A673 (cell line): ENCODE data around the gene PTGFRN. TPM values are rescaled to one million over a fixed set of nuclear protein-coding genes. Genes with fewer than 3 reads are reported as not detected.

ENCODE experiments used
- BruUV-seq: library from RNA; stranded (reverse); fragments of 400-500 nt; replicated peaks from 2 replicates; lab custom pipeline; 2021; lab: Mats Ljungman, UMichigan
- CTCF ChIA-PET: fragments of 300-600 bp; sonication (Branson Sonifier 250); formaldehyde crosslinking; loops from one replicate; lab custom pipeline; 2022; ENCODE audit warnings: antibody characterized with exemption; lab: Charles Lee
- POLR2A ChIA-PET: fragments of 300-600 bp; sonication (Branson Sonifier 250); formaldehyde crosslinking; loops from one replicate; lab custom pipeline; 2022; ENCODE audit warnings: antibody characterized with exemption; ENCODE audit not compliant: low non-redundant PET; lab: Charles Lee
- DNase-seq: peaks from one replicate; pipeline ENCODE4 v3.0.0-alpha.2; 2015; ENCODE audit warnings: low spot score
- H3K27ac ChIP-seq: fragments of 200-600 bp; sonication (generic); 2 replicates; pipeline ENCODE4 v1.5.1; 2016; ENCODE audit warnings: mixed run types, low read depth, mild to moderate bottlenecking, mixed read lengths, antibody characterized with exemption, low read length; ENCODE audit not compliant: poor library complexity, severe bottlenecking
- H3K27me3 ChIP-seq: fragments of 200-600 bp; sonication (generic); replicated peaks from 2 replicates; pipeline ENCODE4 v1.6.1; 2017; ENCODE audit warnings: mixed run types, low read depth, mild to moderate bottlenecking, mixed read lengths, antibody characterized with exemption, low read length; ENCODE audit not compliant: insufficient read depth, poor library complexity
- H3K36me3 ChIP-seq: fragments of 200-600 bp; sonication (generic); 2 replicates; pipeline ENCODE4 v1.6.1; 2016; ENCODE audit warnings: mixed run types, mild to moderate bottlenecking, mixed read lengths, antibody characterized with exemption, low read length; ENCODE audit not compliant: insufficient read depth, poor library complexity, severe bottlenecking
- H3K4me1 ChIP-seq: fragments of 200-600 bp; sonication (generic); 2 replicates; pipeline ENCODE4 v1.6.1; 2017; ENCODE audit warnings: mixed run types, mild to moderate bottlenecking, mixed read lengths, antibody characterized with exemption, low read length; ENCODE audit not compliant: insufficient read depth, poor library complexity, severe bottlenecking
- H3K4me3 ChIP-seq: fragments of 200-600 bp; sonication (generic); 2 replicates; pipeline ENCODE4 v1.5.1; 2016; ENCODE audit warnings: low read depth, mixed run types, mild to moderate bottlenecking, mixed read lengths, low read length; ENCODE audit not compliant: poor library complexity, severe bottlenecking
- H3K9me3 ChIP-seq: fragments of 200-600 bp; sonication (generic); 2 replicates; pipeline ENCODE4 v1.6.1; 2016; ENCODE audit warnings: mixed run types, low read depth, mild to moderate bottlenecking, mixed read lengths, antibody characterized with exemption, low read length; ENCODE audit not compliant: poor library complexity, severe bottlenecking
- CTCF ChIP-seq: fragments of 300-800, 200-600 bp; sonication (generic); conservative IDR thresholded peaks from 2 replicates; pipeline ENCODE4 v1.5.1; 2017; ENCODE audit warnings: low read depth, mild to moderate bottlenecking, antibody characterized with exemption, low read length, moderate library complexity, mixed read lengths
- EZH2 ChIP-seq: fragments of 200-600 bp; sonication (generic); IDR thresholded peaks from 2 replicates; pipeline ENCODE4 v1.6.1; 2017; ENCODE audit warnings: borderline replicate concordance, low read depth, mild to moderate bottlenecking, mixed read lengths, antibody characterized with exemption, low read length; ENCODE audit not compliant: poor library complexity, severe bottlenecking
- intact Hi-C: fragments of 100-400 bp; cut with micrococcal nuclease; formaldehyde crosslinking; loops from one replicate; pipeline ENCODE4 v1.10.0; 2022; ENCODE audit not compliant: unreplicated experiment
- total RNA-seq: library from RNA; stranded (reverse); gene quantifications from 2 replicates; pipeline ENCODE4 v1.2.3, GENCODE V29; 2021

Gene PTGFRN
- total RNA-seq, 1 experiment from 2014 or later, result 29.5 TPM

GRCh38 chr1:116902027-116902426 is 7.7 kb upstream of the PTGFRN start:
- no peak for TF ChIP-seq CTCF
- no peak for TF ChIP-seq EZH2
- Histone ChIP-seq H3K4me1 (no peaks in the 10 kb centered on the region), H3K9me3 (no peaks in the 10 kb centered on the region), H3K27ac (no peak overlapping the region), H3K4me3 (no peak overlapping the region), H3K36me3 (no peaks in the 10 kb centered on the region), H3K27me3 (peaks cover 3% of the 10 kb centered on the region)
- DNase-seq, result no peak
- ChIA-PET POLR2A (no interaction called here), CTCF (no interaction called here)
- intact Hi-C loops, result no loop called here
- no TSS peak for BruUV-seq

- POLR2A ChIA-PET, result no interaction called here
- no peak for DNase-seq
- Histone ChIP-seq H3K27ac (no peak overlapping the region), H3K36me3 (no peaks in the 10 kb centered on the region), H3K27me3 (peaks cover 3% of the 10 kb centered on the region), H3K9me3 (no peaks in the 10 kb centered on the region), H3K4me1 (no peaks in the 10 kb centered on the region), H3K4me3 (no peak overlapping the region)
- no TSS peak for BruUV-seq
- TF ChIP-seq CTCF, result no peak
- no peak for TF ChIP-seq EZH2
- intact Hi-C loops, result no loop called here
- CTCF ChIA-PET, result no interaction called here
These were observed 6.9 kb upstream of the PTGFRN start for GRCh38 chr1:116902723-116903383.

- no peaks in the 10 kb centered on the region for H3K4me1 ChIP-seq
- DNase-seq, result no peak
- intact Hi-C loops, result no loop called here
- TF ChIP-seq EZH2, result no peak
- no peak for TF ChIP-seq CTCF
- H3K27me3 ChIP-seq, result peaks cover 3% of the 10 kb centered on the region
- no peaks in the 10 kb centered on the region for H3K9me3 ChIP-seq
- POLR2A ChIA-PET, result no interaction called here
- CTCF ChIA-PET, result no interaction called here
- H3K36me3 ChIP-seq, result no peaks in the 10 kb centered on the region
- no TSS peak for BruUV-seq
- no peak overlapping the region for H3K27ac ChIP-seq
- no peak overlapping the region for H3K4me3 ChIP-seq
These were observed 4.9 kb upstream of the PTGFRN start for GRCh38 chr1:116904791-116905320.
